HG02571 (cell line): ENCODE measurements around the gene PRMT3.
"Not testable (repeated sequence)": the region's sequence is repeated elsewhere in the genome, so short reads cannot be mapped to it uniquely, and the experiment has no call there.

ENCODE experiments used
- ATAC-seq: cut with Tn5 transposase; IDR thresholded peaks from one replicate; pipeline ENCODE4 v1.9.1; 2021; ENCODE audit warnings: mild to moderate bottlenecking, moderate library complexity; ENCODE audit not compliant: unreplicated experiment

Gene PRMT3

GRCh38 chr11:20453657-20454316 is 66.3 kb downstream of the PRMT3 start:
- no peak for ATAC-seq

DNA sequence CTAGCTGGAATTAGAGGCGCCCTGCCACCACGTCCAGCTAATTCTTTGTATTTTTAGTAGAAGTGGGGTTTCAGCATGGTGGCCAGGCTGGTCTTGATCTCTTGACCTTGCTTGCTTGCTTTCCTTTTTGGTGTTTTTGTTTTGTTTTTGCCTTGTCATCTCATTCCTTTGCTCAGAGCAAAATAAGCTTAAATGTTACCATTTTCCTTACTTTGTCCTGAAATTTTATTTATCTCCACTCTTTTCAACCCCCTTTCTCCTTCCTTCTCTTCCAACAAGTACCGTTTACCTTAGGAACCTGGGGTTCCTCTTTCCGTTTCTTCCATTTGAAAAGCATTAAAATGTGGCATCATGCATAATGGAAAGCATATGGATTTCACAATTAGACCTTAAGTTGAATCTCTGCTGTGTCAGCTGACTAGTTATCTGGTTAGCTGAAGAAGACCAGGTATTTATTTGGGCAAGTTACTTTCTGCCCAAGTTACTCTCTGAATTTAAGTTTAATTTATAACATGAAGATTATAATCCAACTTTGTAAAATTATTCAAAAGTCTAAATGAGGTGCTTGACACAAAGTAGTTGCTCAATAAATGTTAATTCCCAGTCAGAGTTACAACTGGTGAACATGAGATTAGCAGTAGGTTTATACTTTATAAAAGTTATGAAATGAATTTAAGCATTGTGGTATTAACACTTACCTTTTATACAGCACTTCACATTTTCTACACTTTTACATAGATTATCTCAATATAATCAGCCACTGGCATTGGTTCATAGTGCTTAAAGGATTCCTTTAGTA is 69.7 kb downstream of the PRMT3 start:
- no peak for ATAC-seq

DNA sequence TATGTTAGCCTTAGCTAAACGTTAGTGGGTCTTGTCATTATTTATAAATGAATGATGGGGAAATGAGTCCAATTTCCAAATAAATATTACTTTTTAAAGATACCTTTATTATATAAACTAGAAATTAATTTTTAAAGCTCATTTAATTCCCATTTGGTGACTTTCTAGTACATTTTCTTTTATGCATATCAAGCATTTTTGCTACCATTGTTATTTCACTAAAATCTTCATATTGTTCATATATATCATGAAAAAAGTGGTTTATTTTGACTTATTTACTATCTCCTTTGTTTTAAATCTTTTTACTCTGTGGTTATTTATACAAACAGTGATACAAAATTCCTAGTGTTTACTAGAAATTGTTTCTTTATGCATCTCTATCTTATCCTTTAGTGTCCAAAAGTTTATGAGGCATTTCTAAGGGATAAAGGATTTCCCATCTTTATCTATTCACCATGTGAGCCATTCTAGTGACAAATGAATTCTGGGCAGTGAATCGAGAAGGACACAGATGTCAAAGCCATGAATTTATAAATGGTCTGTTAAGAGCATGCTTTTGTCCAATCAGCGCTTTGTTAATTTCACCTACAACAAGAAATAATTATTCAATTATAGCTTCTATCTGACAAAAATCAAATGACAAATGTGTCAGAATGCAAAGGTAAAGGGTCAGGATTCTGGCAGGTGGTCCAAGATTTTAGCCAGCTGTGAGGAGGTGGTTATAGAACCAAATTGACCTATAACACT is 70.6 kb downstream of the PRMT3 start:
- ATAC-seq, result no peak

- ATAC-seq, result no peak
These were observed 71.6 kb downstream of the PRMT3 start for GRCh38 chr11:20458905-20459632.

- ATAC-seq, result no peak
These were observed 72.3 kb downstream of the PRMT3 start for GRCh38 chr11:20459865-20460264.

GRCh38 chr11:20464518-20464917 is 77.0 kb downstream of the PRMT3 start:
- no peak for ATAC-seq

DNA sequence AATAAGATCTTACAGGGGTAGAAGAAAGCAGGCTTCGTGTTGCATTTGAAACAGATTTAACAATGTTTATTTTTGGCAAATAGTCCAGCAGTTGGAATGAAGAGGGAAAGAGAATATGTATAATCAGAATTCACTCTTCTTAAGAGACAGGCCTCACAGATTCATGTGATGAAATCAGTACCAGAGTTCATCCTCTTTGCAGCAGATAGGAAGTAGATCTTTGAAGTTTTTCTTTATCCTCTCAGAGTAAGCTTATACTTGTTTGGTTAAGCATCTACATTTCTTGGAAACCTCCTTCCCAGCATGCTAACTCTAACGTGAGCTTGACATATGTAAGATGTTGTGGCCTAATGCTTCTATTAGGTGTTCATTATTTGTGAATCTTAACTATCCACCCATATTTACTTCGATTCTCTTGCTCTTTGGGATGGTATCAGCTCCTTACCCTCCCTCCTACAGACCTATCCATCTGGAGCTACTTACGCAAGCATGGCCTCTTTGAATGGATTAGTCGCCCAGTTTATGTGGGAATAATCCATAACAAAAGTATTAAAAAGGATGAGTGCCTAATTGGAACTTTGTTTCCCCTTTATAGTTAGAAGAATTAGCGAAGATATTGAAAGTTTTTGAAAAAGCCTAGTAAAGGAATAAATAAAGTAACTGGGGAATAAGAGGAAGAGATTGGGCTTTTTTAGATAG is 80.1 kb downstream of the PRMT3 start:
- no peak for ATAC-seq

GRCh38 chr11:20470348-20470747 is 82.8 kb downstream of the PRMT3 start:
- ATAC-seq, result no peak

DNA sequence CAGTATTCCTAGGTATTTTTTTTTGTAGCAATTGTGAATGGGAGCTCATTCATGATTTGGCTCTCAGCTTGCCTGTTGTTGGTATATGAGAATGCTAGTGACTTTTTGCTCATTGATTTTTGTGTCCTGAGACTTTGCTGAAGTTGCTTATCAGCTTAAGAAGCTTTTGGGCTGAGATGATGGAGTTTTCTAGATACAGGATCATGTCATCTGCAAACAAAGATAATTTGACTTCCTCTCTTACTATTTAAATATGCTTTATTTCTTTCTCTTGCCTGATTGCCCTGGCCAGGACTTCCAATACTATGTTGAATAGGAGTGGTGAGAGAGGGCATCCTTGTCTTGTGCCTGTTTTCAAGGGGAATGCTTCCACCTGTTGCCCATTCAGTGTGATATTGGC is 84.4 kb downstream of the PRMT3 start:
- ATAC-seq, result not testable (repeated sequence)

GRCh38 chr11:20474176-20474881 is 86.8 kb downstream of the PRMT3 start:
- no peak for ATAC-seq

GRCh38 chr11:20474882-20475517 is 87.5 kb downstream of the PRMT3 start:
- no peak for ATAC-seq

GRCh38 chr11:20477418-20478090 is 90.0 kb downstream of the PRMT3 start:
- no peak for ATAC-seq

DNA sequence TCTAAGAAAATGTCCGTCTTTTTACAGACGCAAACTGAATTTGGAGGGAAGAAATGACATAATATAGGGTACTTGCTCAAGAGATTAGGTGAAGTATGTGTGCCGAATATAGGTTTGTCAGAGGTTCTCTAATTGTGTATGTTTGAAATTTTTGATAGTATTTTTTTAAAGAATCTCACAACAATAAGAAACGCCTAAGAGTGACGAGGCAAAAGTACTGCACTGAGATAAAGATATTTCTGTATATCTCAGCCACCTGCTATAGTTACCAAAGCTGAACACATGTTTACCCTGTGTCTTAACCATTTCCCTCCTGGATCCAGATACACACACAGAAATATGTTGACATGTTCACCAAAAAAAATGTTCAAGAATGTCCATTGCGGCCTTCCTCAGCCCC is 92.0 kb downstream of the PRMT3 start:
- no peak for ATAC-seq

GRCh38 chr11:20483931-20484330 is 96.4 kb downstream of the PRMT3 start:
- no peak for ATAC-seq

GRCh38 chr11:20484416-20484815 is 96.9 kb downstream of the PRMT3 start:
- ATAC-seq, result not testable (repeated sequence)

DNA sequence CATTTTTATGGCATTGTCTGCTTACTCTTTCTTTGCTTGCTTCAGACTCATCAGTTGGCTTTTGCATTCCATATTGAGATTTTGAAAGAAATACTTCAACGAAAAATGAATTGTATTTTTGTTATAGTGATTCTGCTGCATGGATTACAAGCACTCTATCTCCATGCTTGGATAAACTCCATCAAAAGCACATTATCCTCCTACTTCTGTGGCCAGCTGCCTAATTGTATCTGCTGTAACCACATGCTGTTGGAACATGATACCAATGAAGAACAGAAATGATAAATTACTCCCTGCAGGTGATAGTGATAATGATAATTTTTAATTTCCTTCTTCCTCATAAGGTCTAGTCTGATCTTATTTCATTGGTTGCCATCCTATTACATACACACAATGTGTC is 100.8 kb downstream of the PRMT3 start:
- ATAC-seq, result no peak

DNA sequence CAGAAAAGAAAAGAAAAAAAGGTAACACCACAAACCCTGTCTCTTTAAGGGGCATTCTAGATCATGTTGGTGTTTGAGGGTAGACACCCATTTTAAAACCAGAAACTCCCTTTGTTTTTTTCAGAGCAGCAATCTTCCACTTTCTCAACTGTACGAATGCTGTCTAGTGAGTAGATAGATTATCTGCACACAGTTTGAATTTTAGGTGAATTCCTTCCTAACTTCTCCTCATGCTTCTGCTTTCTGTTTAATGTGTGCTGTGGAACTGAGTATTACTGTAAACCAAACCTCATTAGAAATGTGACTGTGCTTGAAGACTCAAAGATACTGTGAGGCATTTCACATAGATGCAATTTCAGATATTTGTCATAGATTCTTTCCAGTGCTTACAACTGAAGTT is 102.4 kb downstream of the PRMT3 start:
- ATAC-seq, result peak; percentile 74

- ATAC-seq, result no peak
These were observed 105.8 kb downstream of the PRMT3 start for GRCh38 chr11:20493340-20493739.
